ENCODE data around the gene FRMD6.

Gene FRMD6

GRCh38 chr14:51609251-51609954, 42.3 kb upstream of the FRMD6 start:
- ChIA-PET CTCF (interaction anchor here (0.6 kb wide), 1 partner anchor 25 kb away, joined by 3 read pairs; no protein-coding TSS in a partner anchor), POLR2A (no interaction called here)
- DNase-seq (ENCODE audit: extremely low spot score): no peak
- TF ChIP-seq SUZ12 (IDR thresholded peaks at IDR 0.05) (no peak), ELF4 (IDR thresholded peaks at IDR 0.05) (no peak), TARDBP (IDR thresholded peaks at IDR 0.05) (no peak), BHLHE40 (IDR thresholded peaks at IDR 0.05; ENCODE audit: borderline replicate concordance) (no peak), PKNOX1 (IDR thresholded peaks at IDR 0.05) (no peak), FOXA1 (IDR thresholded peaks at IDR 0.05) (no peak), HDGF (IDR thresholded peaks at IDR 0.05; ENCODE audit: borderline replicate concordance) (no peak), ZNF384 (IDR thresholded peaks at IDR 0.05) (no peak), CTBP1 (IDR thresholded peaks at IDR 0.05; ENCODE audit: borderline replicate concordance) (no peak), FOXM1 (IDR thresholded peaks at IDR 0.05; ENCODE audit: borderline replicate concordance) (no peak), SP1 (IDR thresholded peaks at IDR 0.05) (no peak)

GRCh38 chr14:51609955-51610283, 41.8 kb upstream of the FRMD6 start:
- no peak for DNase-seq (ENCODE audit: extremely low spot score)
- CTCF ChIA-PET: interaction anchor here (0.6 to 0.8 kb wide), 2 partner anchors 26 to 43 kb away, joined by 3 to 4 read pairs; no protein-coding TSS in a partner anchor
- POLR2A ChIA-PET: no interaction called here
- no peak for TF ChIP-seq SP1 (IDR thresholded peaks at IDR 0.05)
- TF ChIP-seq NFRKB (IDR thresholded peaks at IDR 0.05): no peak
- TF ChIP-seq FOXA1 (IDR thresholded peaks at IDR 0.05): no peak
- TF ChIP-seq FOXK2 (IDR thresholded peaks at IDR 0.05): no peak
- no peak for TF ChIP-seq TARDBP (IDR thresholded peaks at IDR 0.05)
- no peak for TF ChIP-seq PKNOX1 (IDR thresholded peaks at IDR 0.05)
- no peak for TF ChIP-seq LEF1 (IDR thresholded peaks at IDR 0.05; ENCODE audit: borderline replicate concordance)
- TF ChIP-seq HDGF (IDR thresholded peaks at IDR 0.05; ENCODE audit: borderline replicate concordance): no peak
- TF ChIP-seq L3MBTL2 (conservative IDR thresholded peaks at IDR 0.05): no peak
- TF ChIP-seq CTBP1 (IDR thresholded peaks at IDR 0.05; ENCODE audit: borderline replicate concordance): no peak
- TF ChIP-seq ZNF384 (IDR thresholded peaks at IDR 0.05): no peak
- TF ChIP-seq ELF4 (IDR thresholded peaks at IDR 0.05): no peak

GRCh38 chr14:51610771-51611170, 40.9 kb upstream of the FRMD6 start:
- no peak for DNase-seq (ENCODE audit: extremely low spot score)
- ChIA-PET POLR2A (no interaction called here), CTCF (interaction anchor here (0.8 kb wide), 1 partner anchor 42 kb away, joined by 4 read pairs; no protein-coding TSS in a partner anchor)
- no peak for TF ChIP-seq SP1 (IDR thresholded peaks at IDR 0.05)
- TF ChIP-seq LEF1 (IDR thresholded peaks at IDR 0.05; ENCODE audit: borderline replicate concordance): no peak
- no peak for TF ChIP-seq CTBP1 (IDR thresholded peaks at IDR 0.05; ENCODE audit: borderline replicate concordance)
- no peak for TF ChIP-seq ZNF384 (IDR thresholded peaks at IDR 0.05)
- TF ChIP-seq ELF4 (IDR thresholded peaks at IDR 0.05): no peak
- TF ChIP-seq FOXM1 (IDR thresholded peaks at IDR 0.05; ENCODE audit: borderline replicate concordance): no peak
- no peak for TF ChIP-seq NFRKB (IDR thresholded peaks at IDR 0.05)

GRCh38 chr14:51612449-51612848, 39.3 kb upstream of the FRMD6 start:
- CTCF ChIA-PET: no interaction called here
- DNase-seq (ENCODE audit: extremely low spot score): no peak
- TF ChIP-seq ARNT (IDR thresholded peaks at IDR 0.05): no peak
- no peak for TF ChIP-seq SUZ12 (IDR thresholded peaks at IDR 0.05)
- TF ChIP-seq HDGF (IDR thresholded peaks at IDR 0.05; ENCODE audit: borderline replicate concordance): no peak
- no peak for TF ChIP-seq FOXK2 (IDR thresholded peaks at IDR 0.05)
- TF ChIP-seq LEF1 (IDR thresholded peaks at IDR 0.05; ENCODE audit: borderline replicate concordance): no peak
- no peak for TF ChIP-seq PKNOX1 (IDR thresholded peaks at IDR 0.05)
- TF ChIP-seq FOXM1 (IDR thresholded peaks at IDR 0.05; ENCODE audit: borderline replicate concordance): no peak
- TF ChIP-seq ZNF384 (IDR thresholded peaks at IDR 0.05): no peak
- TF ChIP-seq TARDBP (IDR thresholded peaks at IDR 0.05): no peak
- TF ChIP-seq ELF4 (IDR thresholded peaks at IDR 0.05): no peak
- no peak for TF ChIP-seq BHLHE40 (IDR thresholded peaks at IDR 0.05; ENCODE audit: borderline replicate concordance)
- no peak for TF ChIP-seq NFRKB (IDR thresholded peaks at IDR 0.05)
- no peak for TF ChIP-seq FOXA1 (IDR thresholded peaks at IDR 0.05)
- TF ChIP-seq CTBP1 (IDR thresholded peaks at IDR 0.05; ENCODE audit: borderline replicate concordance): no peak
- no peak for TF ChIP-seq L3MBTL2 (conservative IDR thresholded peaks at IDR 0.05)
- TF ChIP-seq SP1 (IDR thresholded peaks at IDR 0.05): no peak
- POLR2A ChIA-PET: no interaction called here

GRCh38 chr14:51613416-51613815, 38.3 kb upstream of the FRMD6 start:
- ChIA-PET CTCF (no interaction called here), POLR2A (no interaction called here)
- TF ChIP-seq SP1 (IDR thresholded peaks at IDR 0.05): no peak
- TF ChIP-seq FOXA1 (IDR thresholded peaks at IDR 0.05): no peak
- no peak for TF ChIP-seq LEF1 (IDR thresholded peaks at IDR 0.05; ENCODE audit: borderline replicate concordance)
- TF ChIP-seq FOXK2 (IDR thresholded peaks at IDR 0.05): no peak
- TF ChIP-seq CTBP1 (IDR thresholded peaks at IDR 0.05; ENCODE audit: borderline replicate concordance): no peak
- TF ChIP-seq BHLHE40 (IDR thresholded peaks at IDR 0.05; ENCODE audit: borderline replicate concordance): no peak
- no peak for TF ChIP-seq L3MBTL2 (conservative IDR thresholded peaks at IDR 0.05)
- no peak for TF ChIP-seq HDGF (IDR thresholded peaks at IDR 0.05; ENCODE audit: borderline replicate concordance)
- no peak for TF ChIP-seq PKNOX1 (IDR thresholded peaks at IDR 0.05)
- TF ChIP-seq FOXM1 (IDR thresholded peaks at IDR 0.05; ENCODE audit: borderline replicate concordance): no peak
- TF ChIP-seq ELF4 (IDR thresholded peaks at IDR 0.05): no peak
- no peak for TF ChIP-seq ZNF384 (IDR thresholded peaks at IDR 0.05)
- TF ChIP-seq NFRKB (IDR thresholded peaks at IDR 0.05): no peak
- no peak for DNase-seq (ENCODE audit: extremely low spot score)
